Mucosa of stomach (tissue), 1 donor: ENCODE measurements around the gene FTH1.

Experiments
- H3K27me3 ChIP-seq: one replicate; pipeline ENCODE4 v1.7.0; 2013; ENCODE audit warnings: mild to moderate bottlenecking, low read length; ENCODE audit not compliant: control insufficient read depth, insufficient read depth
- H3K36me3 ChIP-seq: one replicate; pipeline ENCODE4 v1.7.0; 2013; ENCODE audit warnings: low read length; ENCODE audit not compliant: control insufficient read depth, insufficient read depth
- H3K4me1 ChIP-seq: one replicate; pipeline ENCODE4 v1.7.0; 2013; ENCODE audit warnings: mild to moderate bottlenecking, low read length; ENCODE audit not compliant: control insufficient read depth, insufficient read depth
- H3K4me3 ChIP-seq: one replicate; pipeline ENCODE4 v1.7.0; 2013; ENCODE audit warnings: low read length
- H3K9ac ChIP-seq: one replicate; pipeline ENCODE4 v1.7.0; 2013; ENCODE audit warnings: mild to moderate bottlenecking, low read length, moderate library complexity
- H3K9me3 ChIP-seq: one replicate; pipeline ENCODE4 v1.7.0; 2013; ENCODE audit warnings: mild to moderate bottlenecking, low read length, moderate library complexity; ENCODE audit not compliant: control insufficient read depth
- donor health status: Pancreatic carcinoma.

Gene FTH1

GRCh38 chr11:61975638-61976419 lies 8.4 kb upstream of the FTH1 start:
- Histone ChIP-seq H3K36me3 (no peaks in the 10 kb centered on the region), H3K4me1 (peaks cover 87% of the 10 kb centered on the region), H3K4me3 (no peak overlapping the region), H3K9ac (peak overlapping the region; percentile 55), H3K27me3 (no peaks in the 10 kb centered on the region), H3K9me3 (no peaks in the 10 kb centered on the region)

- no peak overlapping the region for H3K4me3 ChIP-seq
- H3K4me1 ChIP-seq, result peaks cover 90% of the 10 kb centered on the region
- no peaks in the 10 kb centered on the region for H3K36me3 ChIP-seq
- peak overlapping the region; percentile 55 for H3K9ac ChIP-seq
- H3K9me3 ChIP-seq, result no peaks in the 10 kb centered on the region
- no peaks in the 10 kb centered on the region for H3K27me3 ChIP-seq
Observed at GRCh38 chr11:61974766-61975631, 7.6 kb upstream of the FTH1 start.

- Histone ChIP-seq H3K4me3 (no peak overlapping the region), H3K27me3 (no peaks in the 10 kb centered on the region), H3K9me3 (no peaks in the 10 kb centered on the region), H3K4me1 (peaks cover 85% of the 10 kb centered on the region), H3K9ac (peak overlapping the region; percentile 58), H3K36me3 (no peaks in the 10 kb centered on the region)
Observed at GRCh38 chr11:61973476-61974162, 6.2 kb upstream of the FTH1 start.

- H3K27me3 ChIP-seq, result no peaks in the 10 kb centered on the region
- H3K9me3 ChIP-seq, result no peaks in the 10 kb centered on the region
- no peaks in the 10 kb centered on the region for H3K36me3 ChIP-seq
- peak overlapping the region; percentile 58 for H3K9ac ChIP-seq
- H3K4me3 ChIP-seq, result no peak overlapping the region
- peaks cover 82% of the 10 kb centered on the region for H3K4me1 ChIP-seq
Observed at GRCh38 chr11:61972672-61973475, 5.4 kb upstream of the FTH1 start.

- Histone ChIP-seq H3K9ac (peak overlapping the region; percentile 58), H3K36me3 (no peaks in the 10 kb centered on the region), H3K9me3 (no peaks in the 10 kb centered on the region), H3K27me3 (no peaks in the 10 kb centered on the region), H3K4me3 (no peak overlapping the region), H3K4me1 (peaks cover 75% of the 10 kb centered on the region)
Observed at GRCh38 chr11:61972112-61972671, 4.8 kb upstream of the FTH1 start.

- Histone ChIP-seq H3K27me3 (no peaks in the 10 kb centered on the region), H3K4me1 (peaks cover 68% of the 10 kb centered on the region), H3K9me3 (no peaks in the 10 kb centered on the region), H3K4me3 (no peak overlapping the region), H3K36me3 (no peaks in the 10 kb centered on the region), H3K9ac (peak overlapping the region; percentile 31)
Observed at GRCh38 chr11:61971248-61972111, 4.0 kb upstream of the FTH1 start.

GRCh38 chr11:61969838-61970662 lies 2.6 kb upstream of the FTH1 start:
- peaks cover 54% of the 10 kb centered on the region for H3K4me1 ChIP-seq
- no peaks in the 10 kb centered on the region for H3K27me3 ChIP-seq
- no peak overlapping the region for H3K4me3 ChIP-seq
- H3K9ac ChIP-seq, result peak overlapping the region; percentile 31
- H3K9me3 ChIP-seq, result no peaks in the 10 kb centered on the region
- no peaks in the 10 kb centered on the region for H3K36me3 ChIP-seq

- H3K27me3 ChIP-seq, result no peaks in the 10 kb centered on the region
- no peaks in the 10 kb centered on the region for H3K36me3 ChIP-seq
- H3K9me3 ChIP-seq, result no peaks in the 10 kb centered on the region
- H3K4me3 ChIP-seq, result no peak overlapping the region
- H3K9ac ChIP-seq, result no peak overlapping the region
- peaks cover 51% of the 10 kb centered on the region for H3K4me1 ChIP-seq
Observed at GRCh38 chr11:61969391-61969758, 1.9 kb upstream of the FTH1 start.

GRCh38 chr11:61968758-61969390 lies 1.4 kb upstream of the FTH1 start:
- no peaks in the 10 kb centered on the region for H3K27me3 ChIP-seq
- peak overlapping the region; percentile 99 for H3K9ac ChIP-seq
- H3K9me3 ChIP-seq, result no peaks in the 10 kb centered on the region
- H3K4me1 ChIP-seq, result peaks cover 51% of the 10 kb centered on the region
- no peak overlapping the region for H3K4me3 ChIP-seq
- H3K36me3 ChIP-seq, result no peaks in the 10 kb centered on the region
